K562 (cell line): Measurements from ENCODE around the gene MYCBP. TPM values are rescaled to one million over a fixed set of nuclear protein-coding genes. Genes with fewer than 3 reads are reported as not detected.

Experiments
- ARID4B ChIP-seq: sonication (generic); formaldehyde crosslinking; IDR thresholded peaks from 2 replicates; pipeline ENCODE4 v1.8.0; 2022; ENCODE audit warnings: mild to moderate bottlenecking, missing genetic modification reagents
- BDP1 ChIP-seq: IDR thresholded peaks from 3 replicates; pipeline ENCODE4 v1.6.1; 2011; ENCODE audit not compliant: insufficient read length, insufficient read depth
- CXXC5 ChIP-seq: fragments of 250-450 bp; sonication (Bioruptor Pico); IDR thresholded peaks from 2 replicates; pipeline ENCODE4 v1.8.0; 2022; ENCODE audit warnings: inconsistent platforms, mild to moderate bottlenecking, moderate library complexity
- ELK1 ChIP-seq: sonication (generic); formaldehyde crosslinking; IDR thresholded peaks from 2 replicates; pipeline ENCODE4 v1.8.1; 2022; ENCODE audit warnings: missing genetic modification reagents
- KDM5B ChIP-seq: fragments of 200-600 bp; sonication (generic); IDR thresholded peaks from 2 replicates; pipeline ENCODE4 v1.6.1; 2012; ENCODE audit warnings: low read depth, mild to moderate bottlenecking, moderate library complexity, low read length, control low read depth, inconsistent platforms; ENCODE audit not compliant: insufficient replicate concordance
- MAX ChIP-seq: sonication (generic); formaldehyde crosslinking; IDR thresholded peaks from 2 replicates; pipeline ENCODE4 v1.9.0; 2022; ENCODE audit warnings: mild to moderate bottlenecking, missing genetic modification reagents
- MED1 ChIP-seq: sonication (generic); formaldehyde crosslinking; IDR thresholded peaks from 2 replicates; pipeline ENCODE4 v1.8.1; 2023; ENCODE audit warnings: missing genetic modification reagents, borderline replicate concordance
- NCOA4 ChIP-seq: fragments of 450-650 bp; IDR thresholded peaks from 2 replicates; pipeline ENCODE4 v1.6.1; 2018; ENCODE audit warnings: mild to moderate bottlenecking; ENCODE audit not compliant: partially characterized antibody
- NCOA6 ChIP-seq: fragments of 450-650 bp; IDR thresholded peaks from 2 replicates; pipeline ENCODE4 v1.6.1; 2017; ENCODE audit warnings: mild to moderate bottlenecking
- NR0B1 ChIP-seq: fragments of 450-650 bp; IDR thresholded peaks from one replicate; pipeline ENCODE4 v1.6.1; 2018; ENCODE audit warnings: mild to moderate bottlenecking, moderate library complexity; ENCODE audit not compliant: partially characterized antibody
- PHB2 ChIP-seq: fragments of 450-650 bp; IDR thresholded peaks from 2 replicates; pipeline ENCODE4 v1.6.1; 2017; ENCODE audit warnings: low read depth
- PHF20 ChIP-seq: fragments of 450-650 bp; IDR thresholded peaks from 2 replicates; pipeline ENCODE4 v1.6.1; 2018; ENCODE audit not compliant: partially characterized antibody
- PKNOX1 ChIP-seq: fragments of 450-650 bp; IDR thresholded peaks from 2 replicates; pipeline ENCODE4 v1.6.1; 2016
- TBL1XR1 ChIP-seq, 2 experiments: IDR thresholded peaks; 2 replicates each; pipeline ENCODE4 v1.6.1; 2012; ENCODE audit warnings: improper control_type of control experiment in 2 of 2, low read length in 2 of 2, mild to moderate bottlenecking in 1 of 2
- ZFP30 ChIP-seq: fragments of 250-450 bp; sonication (Bioruptor Pico); IDR thresholded peaks from 2 replicates; pipeline ENCODE4 v1.8.0; 2022; ENCODE audit warnings: moderate library complexity, mild to moderate bottlenecking, inconsistent platforms, borderline replicate concordance
- ZNF165 ChIP-seq: fragments of 250-450 bp; sonication (Bioruptor Pico); IDR thresholded peaks from 2 replicates; pipeline ENCODE4 v1.4.0; 2020; ENCODE audit warnings: borderline replicate concordance
- ZNF175 ChIP-seq: fragments of 200-800 bp; sonication (Bioruptor generic); IDR thresholded peaks from 2 replicates; pipeline ENCODE4 v1.6.1; 2016; ENCODE audit warnings: low read depth, mild to moderate bottlenecking, missing genetic modification characterization, missing compliant biosample characterization
- ZNF280A ChIP-seq: fragments of 450-650 bp; IDR thresholded peaks from 2 replicates; pipeline ENCODE4 v1.6.1; 2018; ENCODE audit warnings: mild to moderate bottlenecking, low read depth; ENCODE audit not compliant: partially characterized antibody
- polyA plus RNA-seq, 8 experiments: library from polyadenylated mRNA; depleted of rRNA in 4 of 8; stranded (reverse) in 5 of 8; unstranded in 3 of 8; fragments of >200 nt; fragmentation: Nextera tagmentation in 2 of 8; fragmentation: Illumina TruSeq in 1 of 8; extraction: Ambion mirVana in 2 of 8; extraction: Trizol in 1 of 8; gene quantifications; 2 replicates each; pipeline versions ENCODE4 v1.2.1 to v1.2.3, GENCODE V29; 2011 to 2014; ENCODE audit warnings: inconsistent platforms in 1 of 8, missing spikeins in 1 of 8
- total RNA-seq, 7 experiments: library from RNA; depleted of rRNA in 6 of 7; stranded (reverse); fragments of >200 nt in 6 of 7; fragmentation: Illumina TruSeq in 2 of 7; extraction: Trizol in 2 of 7; gene quantifications; 2 replicates each; pipeline versions ENCODE4 v1.2.1 to v1.2.3, GENCODE V29; 2011 to 2021; ENCODE audit warnings: low replicate concordance in 1 of 7

The MYCBP gene
- total and polyA plus RNA-seq, 9 of the 15 experiments (the other 6 are each of a cell fraction or from before 2014, with no cell fraction given) = 32.3 to 253 (median 72.9) TPM

- TF ChIP-seq NR0B1 = no peak
- no peak for TF ChIP-seq BDP1
- TF ChIP-seq PHF20 = no peak
- TF ChIP-seq ZNF280A = no peak
- TF ChIP-seq TBL1XR1 (IDR thresholded peaks at IDR 0.05; ENCODE audit: low read length in 2 of 2) = peak; percentile 44 to 98; a peak in 3 of 4 replicates
- TF ChIP-seq ZNF175 (CRISPR knock-in tag) = no peak
- peak; percentile 62 for TF ChIP-seq CXXC5
- no peak for TF ChIP-seq ZNF165 (CRISPR knock-in tag)
- TF ChIP-seq PKNOX1 = no peak
- TF ChIP-seq NCOA6 = no peak
- TF ChIP-seq MED1 (CRISPR knock-in tag) = no peak
- no peak for TF ChIP-seq MAX (CRISPR knock-in tag)
- TF ChIP-seq NCOA4 = no peak
- no peak for TF ChIP-seq ZFP30
- peak; percentile 89; the same call in 1 of the 2 replicates for TF ChIP-seq PHB2
- no peak for TF ChIP-seq ARID4B (CRISPR knock-in tag)
- no peak for TF ChIP-seq ELK1
- no peak for TF ChIP-seq KDM5B
Observed at GRCh38 chr1:38915352-38915948, 42.3 kb upstream of the MYCBP start (continued).
